Thoracic aorta (tissue), 2 donors: ENCODE data around the gene UBE2R2. TPM values are rescaled to one million over a fixed set of nuclear protein-coding genes. Genes with fewer than 3 reads are reported as not detected.
"Not testable (repeated sequence)": the region's sequence is repeated elsewhere in the genome, so short reads cannot be mapped to it uniquely, and the experiment has no call there.

Experiments
- ATAC-seq: fragments of 150-250 bp; one replicate; pipeline ENCODE4 v1.8.0; 2017; ENCODE audit warnings: low read depth; ENCODE audit not compliant: insufficient number of reproducible peaks, low FRiP score
- DNase-seq: peaks from one replicate; pipeline ENCODE4 v3.0.0-alpha.2; 2020; ENCODE audit warnings: low spot score
- H3K27ac ChIP-seq, 2 donors: fragments of 200-600 bp; sonication (generic); 1 replicate in 1 of 2; 2 replicates in 1 of 2; pipeline ENCODE4 v1.5.1; 2016; ENCODE audit warnings: mild to moderate bottlenecking in 2 of 2, moderate library complexity in 2 of 2
- H3K27me3 ChIP-seq: fragments of 200-600 bp; sonication (generic); replicated peaks from 2 replicates; pipeline ENCODE4 v1.6.0; 2016; ENCODE audit warnings: mild to moderate bottlenecking; ENCODE audit not compliant: insufficient read depth
- H3K36me3 ChIP-seq: fragments of 200-600 bp; sonication (generic); one replicate; pipeline ENCODE4 v1.5.1; 2016
- H3K4me1 ChIP-seq, 2 donors: fragments of 200-600 bp; sonication (generic); 1 replicate in 1 of 2; 2 replicates in 1 of 2; pipeline versions ENCODE4 v1.5.1 to v1.6.0; 2016; ENCODE audit warnings: low read depth in 2 of 2, mild to moderate bottlenecking in 1 of 2; ENCODE audit not compliant: control insufficient read depth in 1 of 2
- H3K4me3 ChIP-seq: fragments of 200-600 bp; sonication (generic); 2 replicates; pipeline ENCODE4 v1.5.1; 2016; ENCODE audit warnings: mild to moderate bottlenecking
- H3K9me3 ChIP-seq: fragments of 200-600 bp; sonication (generic); 2 replicates; pipeline ENCODE4 v1.5.1; 2016
- total RNA-seq, 2 donors: library from RNA; depleted of rRNA; stranded (reverse); fragments of >200 nt; gene quantifications; one replicate each; pipeline versions ENCODE4 v1.1.0 to v1.2.3, GENCODE V29; 2016
- TF ChIP-seq, protein P1 (sequence below): fragments of 200-600 bp; sonication (generic); IDR thresholded peaks from one replicate; pipeline ENCODE4 v1.5.1; 2019; ENCODE audit warnings: antibody characterized with exemption

UBE2R2 gene
- total RNA-seq, 2 donors from 2014 or later: 21.3 to 32.5 TPM

GRCh38 chr9:33787839-33788238, 29.1 kb upstream of the UBE2R2 start:
- no peaks in the 10 kb centered on the region for H3K27me3 ChIP-seq
- DNase-seq: no peak
- no peak overlapping the region for H3K27ac ChIP-seq
- no peak for ATAC-seq
- H3K36me3 ChIP-seq: no peaks in the 10 kb centered on the region
- no peaks in the 10 kb centered on the region for H3K9me3 ChIP-seq
- H3K4me3 ChIP-seq: no peak overlapping the region
- peaks cover 0 to 11% of the 10 kb centered on the region in 2 donors for H3K4me1 ChIP-seq
- TF ChIP-seq, protein P1, sequence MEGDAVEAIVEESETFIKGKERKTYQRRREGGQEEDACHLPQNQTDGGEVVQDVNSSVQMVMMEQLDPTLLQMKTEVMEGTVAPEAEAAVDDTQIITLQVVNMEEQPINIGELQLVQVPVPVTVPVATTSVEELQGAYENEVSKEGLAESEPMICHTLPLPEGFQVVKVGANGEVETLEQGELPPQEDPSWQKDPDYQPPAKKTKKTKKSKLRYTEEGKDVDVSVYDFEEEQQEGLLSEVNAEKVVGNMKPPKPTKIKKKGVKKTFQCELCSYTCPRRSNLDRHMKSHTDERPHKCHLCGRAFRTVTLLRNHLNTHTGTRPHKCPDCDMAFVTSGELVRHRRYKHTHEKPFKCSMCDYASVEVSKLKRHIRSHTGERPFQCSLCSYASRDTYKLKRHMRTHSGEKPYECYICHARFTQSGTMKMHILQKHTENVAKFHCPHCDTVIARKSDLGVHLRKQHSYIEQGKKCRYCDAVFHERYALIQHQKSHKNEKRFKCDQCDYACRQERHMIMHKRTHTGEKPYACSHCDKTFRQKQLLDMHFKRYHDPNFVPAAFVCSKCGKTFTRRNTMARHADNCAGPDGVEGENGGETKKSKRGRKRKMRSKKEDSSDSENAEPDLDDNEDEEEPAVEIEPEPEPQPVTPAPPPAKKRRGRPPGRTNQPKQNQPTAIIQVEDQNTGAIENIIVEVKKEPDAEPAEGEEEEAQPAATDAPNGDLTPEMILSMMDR: no peak

DNA sequence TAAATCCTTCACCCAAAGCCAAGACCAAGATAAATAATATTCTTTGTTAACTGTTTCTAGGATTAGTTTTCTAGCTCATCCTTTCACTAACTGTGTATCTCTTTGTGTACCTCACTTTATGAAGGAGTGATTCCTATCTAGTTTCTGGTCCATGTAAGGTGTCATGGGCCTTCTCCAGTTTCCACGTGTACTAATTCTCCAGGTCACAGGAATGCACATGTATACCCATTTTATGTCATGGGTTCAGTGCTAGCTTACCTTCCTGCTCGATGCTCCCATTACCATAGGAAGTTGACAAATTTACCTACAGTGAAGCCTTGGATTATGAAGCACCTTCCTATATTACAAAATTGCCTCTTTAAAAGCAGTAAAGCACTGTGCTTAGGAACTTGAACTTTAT, 27.5 kb upstream of the UBE2R2 start:
- not testable (repeated sequence) for H3K36me3 ChIP-seq, DNase-seq, H3K27me3 ChIP-seq, ATAC-seq, H3K4me3 ChIP-seq, H3K27ac ChIP-seq, H3K9me3 ChIP-seq
- H3K4me1 ChIP-seq: peaks cover 0 to 11% of the 10 kb centered on the region in 2 donors

DNA sequence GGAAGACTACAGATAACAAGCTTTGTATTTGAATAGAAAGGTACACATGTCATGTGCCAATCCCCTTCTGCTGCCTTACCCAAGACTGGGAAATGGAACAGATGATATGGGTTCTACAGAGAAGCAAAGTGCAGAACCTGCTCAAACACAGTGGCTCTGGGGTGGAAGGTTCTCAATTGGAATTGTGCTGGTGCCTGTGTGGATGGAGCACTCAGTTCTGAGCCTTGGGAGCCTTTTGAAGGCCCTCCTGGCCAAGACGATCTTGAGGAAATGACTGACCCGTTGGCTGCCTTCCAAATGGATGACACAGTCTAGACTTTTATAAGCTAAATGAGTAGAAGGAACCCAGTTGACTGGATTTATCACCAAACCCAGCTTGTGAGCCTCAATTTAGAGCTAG, 25.8 kb upstream of the UBE2R2 start:
- Histone ChIP-seq H3K27ac (no peak overlapping the region), H3K27me3 (no peaks in the 10 kb centered on the region), H3K36me3 (no peaks in the 10 kb centered on the region), H3K4me3 (no peak overlapping the region), H3K9me3 (no peaks in the 10 kb centered on the region), H3K4me1 (peaks cover 0 to 11% of the 10 kb centered on the region in 2 donors)
- ATAC-seq (no peak), DNase-seq (no peak)
- TF ChIP-seq, protein P1: no peak

- DNase-seq: not testable (repeated sequence)
These were observed 23.5 kb upstream of the UBE2R2 start for GRCh38 chr9:33793496-33793895.

DNA sequence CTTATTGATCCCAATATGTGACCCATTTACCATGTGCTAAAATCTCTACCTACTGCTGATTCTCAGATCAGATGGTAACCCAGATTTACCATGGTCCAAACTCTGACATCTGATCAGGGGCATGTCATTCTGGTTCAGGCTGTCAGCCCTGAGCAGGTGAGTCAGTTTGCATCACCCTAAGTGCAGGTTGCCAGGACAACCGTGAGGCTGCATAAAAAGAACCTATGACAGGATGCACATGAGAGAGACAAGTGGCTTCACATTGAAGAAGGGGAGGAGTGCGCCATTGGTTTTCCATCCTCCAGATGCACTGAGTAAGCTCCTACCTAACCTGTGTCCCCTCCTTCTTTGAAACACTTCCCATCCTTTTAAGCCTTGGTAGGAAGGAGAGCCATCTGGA, 22.4 kb upstream of the UBE2R2 start:
- TF ChIP-seq, protein P1: no peak
- Histone ChIP-seq H3K36me3 (no peaks in the 10 kb centered on the region), H3K4me1 (no peaks in the 10 kb centered on the region), H3K9me3 (no peaks in the 10 kb centered on the region), H3K27ac (no peak overlapping the region), H3K27me3 (no peaks in the 10 kb centered on the region), H3K4me3 (no peak overlapping the region)
- no peak for ATAC-seq
- DNase-seq: no peak

More at GRCh38 chr9:33793496-33793895, 23.5 kb upstream of the UBE2R2 start:
- not testable (repeated sequence) for H3K27ac ChIP-seq, H3K36me3 ChIP-seq, H3K27me3 ChIP-seq, H3K4me3 ChIP-seq, H3K9me3 ChIP-seq, ATAC-seq, H3K4me1 ChIP-seq

DNA sequence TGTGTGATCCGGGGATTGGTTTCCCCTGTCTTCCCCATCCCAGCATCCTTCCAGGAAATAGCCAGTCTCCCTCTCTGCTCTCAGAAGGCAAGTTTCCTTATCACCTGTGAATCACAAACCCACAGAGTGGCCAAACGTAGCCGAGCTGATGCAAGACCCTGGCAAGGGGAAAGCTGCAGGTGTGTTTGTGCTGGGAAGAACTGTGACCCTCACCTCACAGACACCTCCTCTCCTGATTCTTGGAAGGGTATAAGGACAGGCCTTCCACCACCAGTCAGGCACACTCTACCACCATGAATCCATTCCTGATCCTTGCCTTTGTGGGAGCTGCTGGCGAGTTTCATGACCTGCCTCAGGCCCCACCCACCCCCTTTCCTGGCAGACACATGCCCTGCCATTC, 21.7 kb upstream of the UBE2R2 start, which contains the start of gene PRSS3:
Gene PRSS3, plus strand, starts transcription at position 281 of the 400 bp plus-strand sequence. Its CDS starts 13 bp downstream, at position 294.
- ATAC-seq (no peak), DNase-seq (no peak)
- TF ChIP-seq, protein P1: no peak
- H3K4me3 ChIP-seq: no peak within 1 kb of the TSS
- no peaks in the 10 kb centered on the region for H3K36me3 ChIP-seq
- H3K27ac ChIP-seq: no peak within 1 kb of the TSS
- no peaks in the 10 kb centered on the region for H3K9me3 ChIP-seq
- no peaks in the 10 kb centered on the region for H3K27me3 ChIP-seq
- no peaks in the 10 kb centered on the region for H3K4me1 ChIP-seq
